Erythroblast (primary cell): ENCODE results near the gene ANTXR1.

ENCODE experiments used
- GATA1 ChIP-seq: IDR thresholded peaks from 2 replicates; pipeline ENCODE4 v1.6.1; 2011; ENCODE audit warnings: low read depth, mild to moderate bottlenecking, control low read depth, low read length, moderate library complexity
- POLR2A ChIP-seq: IDR thresholded peaks from 2 replicates; pipeline ENCODE4 v1.6.1; 2011; ENCODE audit warnings: mild to moderate bottlenecking, low read length

DNA sequence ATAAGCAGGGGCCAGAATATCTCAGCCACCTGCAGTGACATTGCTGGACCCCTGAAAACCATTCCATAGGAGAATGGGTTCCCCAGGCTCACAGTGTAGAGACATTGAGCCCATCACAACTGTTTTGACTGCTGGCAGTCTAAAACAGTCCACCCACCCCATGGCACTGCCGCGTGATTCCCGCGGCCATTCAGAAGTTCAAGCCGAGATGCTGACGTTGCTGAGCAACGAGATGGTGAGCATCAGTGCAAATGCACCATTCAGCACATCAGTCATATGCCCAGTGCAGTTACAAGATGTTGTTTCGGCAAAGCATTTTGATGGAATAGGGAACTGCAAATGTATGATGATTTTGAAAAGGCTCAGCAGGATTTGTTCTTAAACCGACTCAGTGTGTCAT, 234.6 kb downstream of the ANTXR1 start:
- TF ChIP-seq POLR2A (no peak), GATA1 (no peak)
